Thymus (tissue), 14 donors: Measurements from ENCODE around the gene ANAPC1. TPM values are rescaled to one million over a fixed set of nuclear protein-coding genes. Genes with fewer than 3 reads are reported as not detected.
A peak's percentile ranks its signal among the peaks of the same experiment; 100 is the strongest.

ENCODE experiments used
- DNase-seq, 9 donors: peaks; one replicate each; pipeline ENCODE4 v3.0.0-alpha.2; 2013; ENCODE audit warnings: low spot score in 9 of 9, low read depth in 6 of 9, missing footprints in 1 of 9
- H3K27ac ChIP-seq, 2 donors: one replicate each; pipeline ENCODE4 v1.5.1; 2013; ENCODE audit warnings: control low read depth in 1 of 2, low read depth in 1 of 2, low read length in 1 of 2, mild to moderate bottlenecking in 1 of 2, moderate library complexity in 1 of 2
- H3K27me3 ChIP-seq, 2 donors: one replicate each; pipeline ENCODE4 v1.5.1; 2013; ENCODE audit warnings: low read length in 1 of 2; ENCODE audit not compliant: control insufficient read depth in 2 of 2, insufficient read depth in 1 of 2
- H3K36me3 ChIP-seq, 2 donors: one replicate each; pipeline ENCODE4 v1.5.1; 2013; ENCODE audit warnings: low read length in 1 of 2, mild to moderate bottlenecking in 1 of 2, moderate library complexity in 1 of 2; ENCODE audit not compliant: control insufficient read depth in 2 of 2, insufficient read depth in 2 of 2
- H3K4me1 ChIP-seq, 2 donors: one replicate each; pipeline ENCODE4 v1.5.1; 2013; ENCODE audit warnings: low read length in 2 of 2; ENCODE audit not compliant: control insufficient read depth in 2 of 2, insufficient read depth in 2 of 2
- H3K4me3 ChIP-seq, 2 donors: one replicate each; pipeline ENCODE4 v1.5.1; 2013; ENCODE audit warnings: low read length in 2 of 2, control low read depth in 1 of 2, mild to moderate bottlenecking in 1 of 2
- H3K9me3 ChIP-seq, 2 donors: one replicate each; pipeline ENCODE4 v1.5.1; 2013; ENCODE audit warnings: low read length in 1 of 2, mild to moderate bottlenecking in 1 of 2; ENCODE audit not compliant: control insufficient read depth in 2 of 2, insufficient read depth in 1 of 2
- WGBS: extraction: QIAGEN DNeasy Blood & Tissue Kit; methylation state at CpG from one replicate; pipeline ENCODE4 v1.1.7; 2013; 5-methylcytosine and 5-hydroxymethylcytosine counted together
- long read RNA-seq, 10 donors: transcript quantifications; one replicate each; lab custom pipeline, GENCODE V29; 2026
- polyA plus RNA-seq: library from polyadenylated mRNA; stranded (reverse); fragments of 200-250 nt; gene quantifications from one replicate; pipeline ENCODE4 v1.2.3, GENCODE V29; 2013
- total RNA-seq: library from RNA; stranded (reverse); fragments of 120-200 nt; gene quantifications from one replicate; pipeline ENCODE4 v1.2.4, GENCODE V29; 2013
- donor health status: healthy.

Gene ANAPC1, protein sequence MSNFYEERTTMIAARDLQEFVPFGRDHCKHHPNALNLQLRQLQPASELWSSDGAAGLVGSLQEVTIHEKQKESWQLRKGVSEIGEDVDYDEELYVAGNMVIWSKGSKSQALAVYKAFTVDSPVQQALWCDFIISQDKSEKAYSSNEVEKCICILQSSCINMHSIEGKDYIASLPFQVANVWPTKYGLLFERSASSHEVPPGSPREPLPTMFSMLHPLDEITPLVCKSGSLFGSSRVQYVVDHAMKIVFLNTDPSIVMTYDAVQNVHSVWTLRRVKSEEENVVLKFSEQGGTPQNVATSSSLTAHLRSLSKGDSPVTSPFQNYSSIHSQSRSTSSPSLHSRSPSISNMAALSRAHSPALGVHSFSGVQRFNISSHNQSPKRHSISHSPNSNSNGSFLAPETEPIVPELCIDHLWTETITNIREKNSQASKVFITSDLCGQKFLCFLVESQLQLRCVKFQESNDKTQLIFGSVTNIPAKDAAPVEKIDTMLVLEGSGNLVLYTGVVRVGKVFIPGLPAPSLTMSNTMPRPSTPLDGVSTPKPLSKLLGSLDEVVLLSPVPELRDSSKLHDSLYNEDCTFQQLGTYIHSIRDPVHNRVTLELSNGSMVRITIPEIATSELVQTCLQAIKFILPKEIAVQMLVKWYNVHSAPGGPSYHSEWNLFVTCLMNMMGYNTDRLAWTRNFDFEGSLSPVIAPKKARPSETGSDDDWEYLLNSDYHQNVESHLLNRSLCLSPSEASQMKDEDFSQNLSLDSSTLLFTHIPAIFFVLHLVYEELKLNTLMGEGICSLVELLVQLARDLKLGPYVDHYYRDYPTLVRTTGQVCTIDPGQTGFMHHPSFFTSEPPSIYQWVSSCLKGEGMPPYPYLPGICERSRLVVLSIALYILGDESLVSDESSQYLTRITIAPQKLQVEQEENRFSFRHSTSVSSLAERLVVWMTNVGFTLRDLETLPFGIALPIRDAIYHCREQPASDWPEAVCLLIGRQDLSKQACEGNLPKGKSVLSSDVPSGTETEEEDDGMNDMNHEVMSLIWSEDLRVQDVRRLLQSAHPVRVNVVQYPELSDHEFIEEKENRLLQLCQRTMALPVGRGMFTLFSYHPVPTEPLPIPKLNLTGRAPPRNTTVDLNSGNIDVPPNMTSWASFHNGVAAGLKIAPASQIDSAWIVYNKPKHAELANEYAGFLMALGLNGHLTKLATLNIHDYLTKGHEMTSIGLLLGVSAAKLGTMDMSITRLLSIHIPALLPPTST (N-terminal part only)
- 34.1 TPM for total RNA-seq
- 9.7 TPM for polyA plus RNA-seq
- long read RNA-seq, donor 1, partial matches to known transcripts, result 0 of 1 reads
- long read RNA-seq, donor 1, other reads (novel, unspliced or antisense), result 0 of 1 reads
- long read RNA-seq, donor 2, full-length matches to known transcripts, result 6 of 18 reads
- long read RNA-seq, donor 2, partial matches to known transcripts, result 12 of 18 reads
- long read RNA-seq, donor 2, other reads (novel, unspliced or antisense), result 0 of 18 reads
- long read RNA-seq, donor 3, partial matches to known transcripts, result 5 of 9 reads
- long read RNA-seq, donor 3, other reads (novel, unspliced or antisense), result 0 of 9 reads
- long read RNA-seq, donor 4, partial matches to known transcripts, result 0 of 3 reads
- long read RNA-seq, donor 4, other reads (novel, unspliced or antisense), result 0 of 3 reads
- long read RNA-seq, donor 5, full-length matches to known transcripts, result 4 of 9 reads
- long read RNA-seq, donor 5, partial matches to known transcripts, result 5 of 9 reads
- long read RNA-seq, donor 5, other reads (novel, unspliced or antisense), result 0 of 9 reads
- long read RNA-seq, donor 6, full-length matches to known transcripts, result 3 of 8 reads
- long read RNA-seq, donor 6, partial matches to known transcripts, result 5 of 8 reads
- long read RNA-seq, donor 6, other reads (novel, unspliced or antisense), result 0 of 8 reads
- long read RNA-seq, donor 7, transcript ANAPC1-206 (2 exons, 580 nt), result major isoform, 5 of 10 reads
- long read RNA-seq, donor 7, partial matches to known transcripts, result 5 of 10 reads
- long read RNA-seq, donor 7, other reads (novel, unspliced or antisense), result 0 of 10 reads
- long read RNA-seq, donor 8, partial matches to known transcripts, result 0 of 1 reads
- long read RNA-seq, donor 8, other reads (novel, unspliced or antisense), result 0 of 1 reads
- long read RNA-seq, donor 9, partial matches to known transcripts, result 6 of 6 reads
- long read RNA-seq, donor 9, other reads (novel, unspliced or antisense), result 0 of 6 reads
- long read RNA-seq, donor 10, partial matches to known transcripts, result 0 of 2 reads
- long read RNA-seq, donor 10, other reads (novel, unspliced or antisense), result 0 of 2 reads

DNA sequence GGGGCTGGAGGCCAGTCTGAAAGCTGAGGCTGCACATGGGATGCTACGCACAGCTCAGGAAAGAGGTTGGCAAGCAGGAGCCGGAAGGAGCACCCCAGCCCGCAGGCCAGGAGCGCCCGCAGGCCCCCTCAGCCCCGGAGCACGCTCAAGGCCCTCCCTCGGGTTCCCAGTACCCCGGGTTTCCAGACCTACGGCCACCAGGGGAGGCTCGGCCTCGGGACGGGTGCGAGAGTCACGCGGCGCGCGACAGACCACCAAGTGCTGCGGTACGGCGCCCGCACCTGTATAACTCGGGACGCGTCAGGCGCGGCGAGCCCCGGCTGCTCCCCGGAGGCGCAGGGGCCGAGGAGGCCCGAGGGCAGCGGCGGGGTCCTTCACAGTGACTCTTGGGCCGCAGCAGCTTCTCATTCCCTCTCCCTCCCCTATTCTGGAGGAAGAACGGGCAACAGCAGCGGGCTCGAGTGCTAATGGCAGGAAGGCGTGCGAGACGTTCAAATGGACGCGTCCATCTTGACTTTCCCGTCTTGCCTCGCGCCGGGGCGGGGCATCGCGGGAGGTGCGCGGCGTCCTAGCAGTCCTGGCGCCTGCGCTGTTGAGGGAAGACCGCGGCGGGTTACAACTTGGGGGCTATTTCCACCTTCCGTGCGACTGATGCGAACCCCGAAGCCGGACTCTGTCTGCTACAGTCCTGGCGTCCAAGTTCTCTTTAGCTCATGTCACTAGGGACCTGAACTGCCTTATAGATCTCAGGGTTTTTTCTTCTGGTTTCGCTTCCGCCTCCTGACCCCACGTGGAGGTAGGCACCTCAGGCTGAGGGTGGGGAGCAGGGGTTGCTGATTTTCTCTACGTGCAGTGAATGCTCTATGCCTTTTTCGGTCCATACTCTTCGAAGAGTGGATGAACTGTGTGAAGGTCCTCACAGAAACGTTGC, at the start of gene ANAPC1:
ANAPC1 (minus strand) TSS at position 533 of the 931 bp plus-strand sequence. CDS start 3,368 bp downstream, outside the sequence.
- H3K27me3 ChIP-seq, result no peaks in the 10 kb centered on the region
- no peaks in the 10 kb centered on the region for H3K9me3 ChIP-seq
- H3K4me3 ChIP-seq, result peak within 1 kb of the TSS; percentile 78 to 88
- peak within 1 kb of the TSS; percentile 86 to 87 for H3K27ac ChIP-seq
- peak; percentile 52 to 91 (median 71) for DNase-seq
- WGBS, result under 1% methylated on average over 73 of the region's 73 CpGs
- H3K36me3 ChIP-seq, result no peaks in the 10 kb centered on the region
- H3K4me1 ChIP-seq, result peaks cover 0 to 11% of the 10 kb centered on the region in 2 donors

GRCh38 chr2:111932841-111933291, 48.9 kb upstream of the ANAPC1 start:
- no peaks in the 10 kb centered on the region for H3K36me3 ChIP-seq
- H3K27me3 ChIP-seq, result no peaks in the 10 kb centered on the region
- no peaks in the 10 kb centered on the region for H3K4me1 ChIP-seq
- H3K4me3 ChIP-seq, result no peak overlapping the region
- no peaks in the 10 kb centered on the region for H3K9me3 ChIP-seq
- 98% methylated on average over 4 of the region's 4 CpGs for WGBS
- no peak for DNase-seq
- H3K27ac ChIP-seq, result no peak overlapping the region

DNA sequence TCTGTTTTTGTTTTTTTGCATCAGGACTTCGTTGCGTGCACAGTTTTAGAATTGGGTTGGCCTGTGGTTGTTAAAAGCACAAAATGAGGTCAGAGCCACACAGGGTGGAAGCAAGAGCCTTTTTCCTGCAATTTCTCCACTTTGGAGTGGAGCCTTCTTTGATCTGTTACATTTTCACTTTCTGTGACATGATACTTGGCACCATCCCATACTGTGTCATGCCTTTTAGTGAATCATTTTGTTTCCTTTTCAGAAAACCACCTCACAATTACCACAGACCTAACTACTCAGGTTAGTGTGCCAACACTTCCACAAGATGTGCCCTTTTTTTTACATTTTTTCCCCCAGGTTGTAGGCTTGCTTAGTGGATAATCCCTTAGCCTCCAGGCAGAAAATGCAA, 46.9 kb upstream of the ANAPC1 start:
- no peaks in the 10 kb centered on the region for H3K4me1 ChIP-seq
- H3K27me3 ChIP-seq, result no peaks in the 10 kb centered on the region
- no peak overlapping the region for H3K4me3 ChIP-seq
- no peaks in the 10 kb centered on the region for H3K9me3 ChIP-seq
- H3K27ac ChIP-seq, result no peak overlapping the region
- H3K36me3 ChIP-seq, result no peaks in the 10 kb centered on the region
- DNase-seq, result peak in 1 of 9 donors; percentile 25
- 68% methylated on average over 2 of the region's 2 CpGs for WGBS

GRCh38 chr2:111930409-111930808, 46.4 kb upstream of the ANAPC1 start:
- no peaks in the 10 kb centered on the region for H3K9me3 ChIP-seq
- WGBS, result 97% methylated on average over 6 of the region's 6 CpGs
- H3K27ac ChIP-seq, result no peak overlapping the region
- no peaks in the 10 kb centered on the region for H3K36me3 ChIP-seq
- DNase-seq, result no peak
- no peak overlapping the region for H3K4me3 ChIP-seq
- H3K4me1 ChIP-seq, result no peaks in the 10 kb centered on the region
- no peaks in the 10 kb centered on the region for H3K27me3 ChIP-seq

- no peaks in the 10 kb centered on the region for H3K36me3 ChIP-seq
- H3K4me3 ChIP-seq, result no peak overlapping the region
- H3K9me3 ChIP-seq, result no peaks in the 10 kb centered on the region
- DNase-seq, result no peak
- WGBS, result 94% methylated on average over 2 of the region's 2 CpGs
- no peak overlapping the region for H3K27ac ChIP-seq
- H3K4me1 ChIP-seq, result no peaks in the 10 kb centered on the region
- H3K27me3 ChIP-seq, result no peaks in the 10 kb centered on the region
Observed at GRCh38 chr2:111927723-111928122, 43.7 kb upstream of the ANAPC1 start.

DNA sequence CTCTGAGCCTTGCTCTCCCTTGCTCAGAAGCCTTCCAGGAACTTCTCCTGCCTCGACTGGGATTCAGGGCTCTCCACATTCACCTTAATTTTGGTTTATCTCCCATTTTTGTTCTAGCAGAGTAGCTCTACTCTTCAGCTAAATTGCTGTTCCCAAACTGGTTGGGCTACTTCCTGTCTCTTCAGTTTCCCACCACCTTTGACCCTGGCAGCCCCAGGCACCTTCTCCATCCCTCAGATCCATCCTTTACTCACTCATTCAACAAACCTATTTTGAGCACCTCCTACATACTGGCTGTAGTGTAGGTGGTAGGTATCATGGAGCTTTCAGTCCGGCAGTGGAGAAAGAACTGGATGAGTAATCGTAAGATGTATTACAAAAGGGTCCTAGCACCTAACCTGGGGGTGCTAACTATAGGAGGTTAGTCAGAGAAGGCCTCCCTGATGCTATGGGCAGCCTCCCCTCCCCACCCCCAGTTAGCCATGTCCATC, 40.7 kb upstream of the ANAPC1 start:
- H3K27ac ChIP-seq, result no peak overlapping the region
- H3K27me3 ChIP-seq, result no peaks in the 10 kb centered on the region
- no peaks in the 10 kb centered on the region for H3K36me3 ChIP-seq
- H3K9me3 ChIP-seq, result no peaks in the 10 kb centered on the region
- DNase-seq, result no peak
- WGBS, result 96% methylated on average over 3 of the region's 3 CpGs
- H3K4me1 ChIP-seq, result no peaks in the 10 kb centered on the region
- H3K4me3 ChIP-seq, result no peak overlapping the region

- Histone ChIP-seq H3K4me3 (no peak overlapping the region), H3K27ac (no peak overlapping the region), H3K9me3 (no peaks in the 10 kb centered on the region), H3K4me1 (no peaks in the 10 kb centered on the region), H3K27me3 (no peaks in the 10 kb centered on the region), H3K36me3 (no peaks in the 10 kb centered on the region)
- DNase-seq, result no peak
- 97% methylated on average over 4 of the region's 4 CpGs for WGBS
Observed at GRCh38 chr2:111923276-111923804, 39.3 kb upstream of the ANAPC1 start.
